ENCODE data around the gene CTSE. TPM values are rescaled to one million over a fixed set of nuclear protein-coding genes. Genes with fewer than 3 reads are reported as not detected.
A peak's percentile ranks its signal among the peaks of the same experiment; 100 is the strongest.

CTSE gene
- total and polyA plus RNA-seq, 9 of the 15 experiments (the other 6 are each of a cell fraction or from before 2014, with no cell fraction given), result 0.04 to 0.18 (median 0.09) TPM; not detected in 4

- peaks cover 24 to 32% of the 10 kb centered on the region in 2 experiments; a peak in 4 of 5 replicates for H3K27me3 ChIP-seq (ENCODE audit: control insufficient read depth in 2 of 2, insufficient read depth in 2 of 2, low read length in 2 of 2)
- FAIRE-seq (no peak), ATAC-seq (no peak), DNase-seq (ENCODE audit: extremely low read depth in 1 of 4, low spot score in 3 of 4) (no peak)
- H4K20me1 ChIP-seq (replicated peaks; ENCODE audit: control insufficient read depth, insufficient read depth, low read length), result 0 out of 2 replicates have a peak, but pooled peaks cover 7% of the 10 kb centered on the region
- H3K27ac ChIP-seq (ENCODE audit: extremely low read depth, low read depth, low read length), result no peak overlapping the region
- no peaks in the 10 kb centered on the region for H3K79me2 ChIP-seq (ENCODE audit: control insufficient read depth, insufficient read depth, low read length)
- ChIA-PET CTCF (ENCODE audit: low intra/inter-chr PET ratio) (no interaction called here), POLR2A (interaction anchor here (0.7 kb wide), 1 partner anchor 447 kb away, joined by 3 read pairs; no protein-coding TSS in a partner anchor)
- TF ChIP-seq CHD4 (IDR thresholded peaks at IDR 0.05; ENCODE audit: insufficient read depth, insufficient replicate concordance, low read depth, low read length, poor library complexity, severe bottlenecking) (no peak), HNRNPH1 (optimal IDR thresholded peaks at IDR 0.05; ENCODE audit: low read depth, low read length) (no peak), GTF2F1 (IDR thresholded peaks at IDR 0.05; ENCODE audit: low read depth, low read length) (no peak), DNMT1 (IDR thresholded peaks at IDR 0.05) (no peak)
- peaks cover 6 to 21% of the 10 kb centered on the region in 2 experiments; a peak in 4 of 5 replicates for H3K4me1 ChIP-seq (replicated peaks in 1 of 2; ENCODE audit: control insufficient read depth in 2 of 2, insufficient read depth in 2 of 2, low read length in 2 of 2)
- no peak overlapping the region for H2AFZ ChIP-seq (ENCODE audit: low read depth, low read length)
- H3K9ac ChIP-seq (ENCODE audit: insufficient read depth in 1 of 2, low read depth in 2 of 2, low read length in 2 of 2), result no peak overlapping the region
- no peaks in the 10 kb centered on the region for H3K9me1 ChIP-seq (ENCODE audit: control insufficient read depth, insufficient read depth, low read length)
- no peaks in the 10 kb centered on the region for H3K9me3 ChIP-seq (replicated peaks; ENCODE audit: control insufficient read depth, insufficient read depth, low read depth, low read length)
- H3K36me3 ChIP-seq (ENCODE audit: control insufficient read depth, insufficient read depth, low read length), result no peaks in the 10 kb centered on the region
- BruUV-seq (replicated peaks), result no TSS peak
- H3K4me2 ChIP-seq (ENCODE audit: insufficient read depth, low read length), result no peak overlapping the region
- intact Hi-C loops (cut with micrococcal nuclease) (no loop called here), in situ Hi-C loops (cut with MboI) (no loop called here)
- WGBS (ENCODE audit: insufficient coverage, low coverage, missing lambda C conversion rate), result 6% methylated on average over 9 of the region's 9 CpGs
- no peak overlapping the region for H3K4me3 ChIP-seq
These were observed 47.1 kb upstream of the CTSE start for GRCh38 chr1:206070627-206071304.

- Histone ChIP-seq H3K27me3 (ENCODE audit: control insufficient read depth in 2 of 2, insufficient read depth in 2 of 2, low read length in 2 of 2) (peaks cover 16 to 22% of the 10 kb centered on the region in 2 experiments), H3K9me3 (replicated peaks; ENCODE audit: control insufficient read depth, insufficient read depth, low read depth, low read length) (no peaks in the 10 kb centered on the region), H3K4me2 (ENCODE audit: insufficient read depth, low read length) (no peak overlapping the region), H4K20me1 (replicated peaks; ENCODE audit: control insufficient read depth, insufficient read depth, low read length) (0 out of 2 replicates have a peak, but pooled peaks cover 7% of the 10 kb centered on the region), H3K79me2 (ENCODE audit: control insufficient read depth, insufficient read depth, low read length) (no peaks in the 10 kb centered on the region), H3K9me1 (ENCODE audit: control insufficient read depth, insufficient read depth, low read length) (no peaks in the 10 kb centered on the region), H3K4me3 (no peak overlapping the region), H2AFZ (ENCODE audit: low read depth, low read length) (no peak overlapping the region), H3K4me1 (replicated peaks in 1 of 2; ENCODE audit: control insufficient read depth in 2 of 2, insufficient read depth in 2 of 2, low read length in 2 of 2) (peaks cover 6 to 13% of the 10 kb centered on the region in 2 experiments; a peak in 4 of 5 replicates), H3K9ac (ENCODE audit: insufficient read depth in 1 of 2, low read depth in 2 of 2, low read length in 2 of 2) (no peak overlapping the region), H3K27ac (ENCODE audit: extremely low read depth, low read depth, low read length) (no peak overlapping the region), H3K36me3 (ENCODE audit: control insufficient read depth, insufficient read depth, low read length) (no peaks in the 10 kb centered on the region)
- FAIRE-seq (no peak), DNase-seq (ENCODE audit: extremely low read depth in 1 of 4, low spot score in 3 of 4) (no peak), ATAC-seq (no peak)
- ChIA-PET POLR2A (interaction anchor here (0.7 to 1.0 kb wide), 3 partner anchors 8 to 37 kb away, joined by 3 read pairs; no protein-coding TSS in a partner anchor), CTCF (ENCODE audit: low intra/inter-chr PET ratio) (no interaction called here)
- intact Hi-C loops (cut with micrococcal nuclease) (no loop called here), in situ Hi-C loops (cut with MboI) (no loop called here)
- no TSS peak for BruUV-seq (replicated peaks)
- no peak for TF ChIP-seq ZNF282 (CRISPR knock-in tag; IDR thresholded peaks at IDR 0.05)
- TF ChIP-seq, protein P1, sequence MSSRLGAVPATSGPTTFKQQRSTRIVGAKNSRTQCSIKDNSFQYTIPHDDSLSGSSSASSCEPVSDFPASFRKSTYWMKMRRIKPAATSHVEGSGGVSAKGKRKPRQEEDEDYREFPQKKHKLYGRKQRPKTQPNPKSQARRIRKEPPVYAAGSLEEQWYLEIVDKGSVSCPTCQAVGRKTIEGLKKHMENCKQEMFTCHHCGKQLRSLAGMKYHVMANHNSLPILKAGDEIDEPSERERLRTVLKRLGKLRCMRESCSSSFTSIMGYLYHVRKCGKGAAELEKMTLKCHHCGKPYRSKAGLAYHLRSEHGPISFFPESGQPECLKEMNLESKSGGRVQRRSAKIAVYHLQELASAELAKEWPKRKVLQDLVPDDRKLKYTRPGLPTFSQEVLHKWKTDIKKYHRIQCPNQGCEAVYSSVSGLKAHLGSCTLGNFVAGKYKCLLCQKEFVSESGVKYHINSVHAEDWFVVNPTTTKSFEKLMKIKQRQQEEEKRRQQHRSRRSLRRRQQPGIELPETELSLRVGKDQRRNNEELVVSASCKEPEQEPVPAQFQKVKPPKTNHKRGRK (tag; IDR thresholded peaks at IDR 0.05), result 0 out of 2 replicates have a peak, but pooled peaks have one; percentile 11
- WGBS (ENCODE audit: insufficient coverage, low coverage, missing lambda C conversion rate), result 0% methylated on average over 1 of the region's 1 CpG
These were observed 44.6 kb upstream of the CTSE start for GRCh38 chr1:206068314-206068713.
